HG02938 (cell line): ENCODE data around the gene SKP2.
"Not testable (repeated sequence)": the region's sequence is repeated elsewhere in the genome, so short reads cannot be mapped to it uniquely, and the experiment has no call there.

Experiments
- ATAC-seq: cut with Tn5 transposase; IDR thresholded peaks from one replicate; pipeline ENCODE4 v1.9.1; 2021; ENCODE audit warnings: mild to moderate bottlenecking, moderate library complexity; ENCODE audit not compliant: unreplicated experiment

SKP2 gene

GRCh38 chr5:36156121-36156601, 4.2 kb downstream of the SKP2 start:
- no peak for ATAC-seq

GRCh38 chr5:36156619-36157018, 4.7 kb downstream of the SKP2 start:
- ATAC-seq: no peak

GRCh38 chr5:36158144-36158543, 6.2 kb downstream of the SKP2 start:
- ATAC-seq: no peak

GRCh38 chr5:36160617-36161016, 8.7 kb downstream of the SKP2 start:
- no peak for ATAC-seq

- ATAC-seq: no peak
Observed at GRCh38 chr5:36161361-36161760, 9.4 kb downstream of the SKP2 start.

GRCh38 chr5:36162810-36163486, 11.0 kb downstream of the SKP2 start:
- ATAC-seq: no peak

- no peak for ATAC-seq
Observed at GRCh38 chr5:36164461-36164860, 12.6 kb downstream of the SKP2 start.

- no peak for ATAC-seq
Observed at GRCh38 chr5:36168737-36169136, 16.8 kb downstream of the SKP2 start.

GRCh38 chr5:36170832-36171424, 19.0 kb downstream of the SKP2 start:
- ATAC-seq: no peak

- no peak for ATAC-seq
Observed at GRCh38 chr5:36172599-36172998, 20.7 kb downstream of the SKP2 start.

- no peak for ATAC-seq
Observed at GRCh38 chr5:36173426-36173825, 21.5 kb downstream of the SKP2 start.

- no peak for ATAC-seq
Observed at GRCh38 chr5:36174119-36174518, 22.2 kb downstream of the SKP2 start.

- no peak for ATAC-seq
Observed at GRCh38 chr5:36175043-36175442, 23.1 kb downstream of the SKP2 start.

GRCh38 chr5:36177154-36177553, 25.2 kb downstream of the SKP2 start:
- peak; percentile 99 for ATAC-seq

GRCh38 chr5:36177715-36178523, 26.0 kb downstream of the SKP2 start:
- ATAC-seq: no peak

- no peak for ATAC-seq
Observed at GRCh38 chr5:36178524-36178890, 26.6 kb downstream of the SKP2 start.

- no peak for ATAC-seq
Observed at GRCh38 chr5:36179950-36180349, 28.0 kb downstream of the SKP2 start.

GRCh38 chr5:36180556-36181350, 28.8 kb downstream of the SKP2 start:
- no peak for ATAC-seq

- no peak for ATAC-seq
Observed at GRCh38 chr5:36181774-36182173, 29.9 kb downstream of the SKP2 start.

GRCh38 chr5:36184408-36184807, 32.5 kb downstream of the SKP2 start:
- not testable (repeated sequence) for ATAC-seq

GRCh38 chr5:36193746-36194145, 41.8 kb downstream of the SKP2 start:
- no peak for ATAC-seq
